ENCODE measurements around the gene CNTNAP5.

The CNTNAP5 gene

DNA sequence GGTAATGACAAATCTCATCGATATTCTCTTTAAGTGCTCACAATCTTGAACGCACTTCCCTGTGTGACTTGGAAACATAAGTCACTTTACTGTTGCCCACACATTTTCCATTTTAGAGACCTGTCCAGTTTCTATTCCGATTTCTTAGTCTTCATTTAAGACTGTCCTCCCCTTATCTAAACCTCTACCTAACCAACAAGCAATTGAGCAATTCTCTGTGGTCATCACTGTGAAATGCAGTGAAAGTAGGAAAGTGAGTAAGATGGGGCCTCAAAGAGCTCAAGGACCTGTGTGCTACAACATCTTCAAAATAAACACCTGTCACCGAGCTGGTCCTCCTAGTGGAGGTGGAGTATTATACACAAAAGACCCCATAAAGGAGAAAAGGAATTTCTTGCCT lies 184.4 kb downstream of the CNTNAP5 start:
- no CpG with 5 or more reads among the region's 4 CpGs for WGBS (ENCODE audit: extremely low coverage, insufficient coverage, low lambda C conversion rate)
- DNase-seq = no peak
- no peak overlapping the region for H2BK5ac ChIP-seq (ENCODE audit: low read length)

DNA sequence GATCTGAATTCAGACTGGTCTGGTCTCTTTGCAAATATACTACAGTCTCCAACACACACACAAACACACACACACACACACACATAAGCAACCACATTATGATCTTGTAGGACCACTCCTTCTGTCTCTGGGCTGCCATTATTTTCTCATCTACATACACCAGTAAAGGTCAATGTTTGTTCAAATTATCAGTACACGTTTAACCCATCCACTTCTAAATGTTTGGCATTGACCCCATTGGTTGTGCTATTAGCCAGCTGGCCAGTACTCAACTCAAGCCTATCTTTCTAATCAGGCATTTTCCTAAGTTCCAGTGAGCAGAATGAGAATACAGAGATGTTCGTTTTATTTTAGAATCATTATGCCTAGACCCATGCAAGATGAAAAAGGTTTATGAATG lies 186.4 kb downstream of the CNTNAP5 start:
- no peaks in the 10 kb centered on the region for H3K79me1 ChIP-seq (ENCODE audit: low read length)

More for the DNA sequence above, 184.4 kb downstream of the CNTNAP5 start:
- H3K56ac ChIP-seq (ENCODE audit: low read length) = no peak overlapping the region
- no peak overlapping the region for H3K4me3 ChIP-seq (ENCODE audit: low read length)
- H3K23ac ChIP-seq (ENCODE audit: low read length) = no peak overlapping the region
- no peak overlapping the region for H3K4ac ChIP-seq (ENCODE audit: low read depth, low read length)
- no peaks in the 10 kb centered on the region for H3K4me1 ChIP-seq (ENCODE audit: control insufficient read depth, low read depth, low read length)
- H3K27ac ChIP-seq (ENCODE audit: low read depth, low read length) = no peak overlapping the region
- H3K36me3 ChIP-seq (ENCODE audit: control insufficient read depth, insufficient read depth, low read length) = no peaks in the 10 kb centered on the region
- no peaks in the 10 kb centered on the region for H3K79me1 ChIP-seq (ENCODE audit: low read length)
- no peak overlapping the region for H4K8ac ChIP-seq (ENCODE audit: low read depth, low read length)
- H3K27me3 ChIP-seq (ENCODE audit: insufficient read depth, low read length, poor library complexity) = no peaks in the 10 kb centered on the region
- no peak overlapping the region for H3K4me2 ChIP-seq (ENCODE audit: low read length)
- no peak overlapping the region for H3K18ac ChIP-seq (ENCODE audit: low read length)
- no peak overlapping the region for H2AK5ac ChIP-seq (ENCODE audit: low read length)
- H3K9ac ChIP-seq (ENCODE audit: low read length) = no peak overlapping the region
- H2BK15ac ChIP-seq (replicated peaks; ENCODE audit: low read depth) = no peak overlapping the region
- no peak overlapping the region for H4K5ac ChIP-seq (ENCODE audit: low read length)
- H2BK120ac ChIP-seq (ENCODE audit: low read depth, low read length) = no peak overlapping the region
- no peaks in the 10 kb centered on the region for H3K79me2 ChIP-seq (ENCODE audit: control insufficient read depth, insufficient read depth, low read length)

GRCh38 chr2:124213977-124214587 lies 189.0 kb downstream of the CNTNAP5 start:
- H4K5ac ChIP-seq (ENCODE audit: low read length) = no peak overlapping the region
- no peaks in the 10 kb centered on the region for H3K4me1 ChIP-seq (ENCODE audit: control insufficient read depth, low read depth, low read length)
- no peak overlapping the region for H2BK5ac ChIP-seq (ENCODE audit: low read length)
- no peak overlapping the region for H2BK120ac ChIP-seq (ENCODE audit: low read depth, low read length)
- H3K36me3 ChIP-seq (ENCODE audit: control insufficient read depth, insufficient read depth, low read length) = no peaks in the 10 kb centered on the region
- DNase-seq = no peak
- no peak overlapping the region for H3K27ac ChIP-seq (ENCODE audit: low read depth, low read length)
- H2BK15ac ChIP-seq (replicated peaks; ENCODE audit: low read depth) = no peak overlapping the region
- H3K9ac ChIP-seq (ENCODE audit: low read length) = no peak overlapping the region
- H3K18ac ChIP-seq (ENCODE audit: low read length) = no peak overlapping the region
- H3K56ac ChIP-seq (ENCODE audit: low read length) = no peak overlapping the region
- no peak overlapping the region for H3K4me3 ChIP-seq (ENCODE audit: low read length)
- no peak overlapping the region for H2AK5ac ChIP-seq (ENCODE audit: low read length)
- no peaks in the 10 kb centered on the region for H3K79me1 ChIP-seq (ENCODE audit: low read length)
- WGBS (ENCODE audit: extremely low coverage, insufficient coverage, low lambda C conversion rate) = no CpG with 5 or more reads among the region's 7 CpGs
- H3K27me3 ChIP-seq (ENCODE audit: insufficient read depth, low read length, poor library complexity) = no peaks in the 10 kb centered on the region
- H4K8ac ChIP-seq (ENCODE audit: low read depth, low read length) = no peak overlapping the region
- H3K4ac ChIP-seq (ENCODE audit: low read depth, low read length) = no peak overlapping the region
- no peak overlapping the region for H3K23ac ChIP-seq (ENCODE audit: low read length)
- H3K4me2 ChIP-seq (ENCODE audit: low read length) = no peak overlapping the region
- no peaks in the 10 kb centered on the region for H3K79me2 ChIP-seq (ENCODE audit: control insufficient read depth, insufficient read depth, low read length)

More for the DNA sequence above, 186.4 kb downstream of the CNTNAP5 start:
- DNase-seq = no peak
- Histone ChIP-seq H4K5ac (ENCODE audit: low read length) (no peak overlapping the region), H2AK5ac (ENCODE audit: low read length) (no peak overlapping the region), H3K4me2 (ENCODE audit: low read length) (no peak overlapping the region), H3K23ac (ENCODE audit: low read length) (no peak overlapping the region), H3K4me3 (ENCODE audit: low read length) (no peak overlapping the region), H3K9ac (ENCODE audit: low read length) (no peak overlapping the region), H3K56ac (ENCODE audit: low read length) (no peak overlapping the region), H3K79me2 (ENCODE audit: control insufficient read depth, insufficient read depth, low read length) (no peaks in the 10 kb centered on the region), H2BK5ac (ENCODE audit: low read length) (no peak overlapping the region), H2BK15ac (replicated peaks; ENCODE audit: low read depth) (no peak overlapping the region), H2BK120ac (ENCODE audit: low read depth, low read length) (no peak overlapping the region), H4K8ac (ENCODE audit: low read depth, low read length) (no peak overlapping the region), H3K4me1 (ENCODE audit: control insufficient read depth, low read depth, low read length) (no peaks in the 10 kb centered on the region), H3K27me3 (ENCODE audit: insufficient read depth, low read length, poor library complexity) (no peaks in the 10 kb centered on the region), H3K4ac (ENCODE audit: low read depth, low read length) (no peak overlapping the region), H3K27ac (ENCODE audit: low read depth, low read length) (no peak overlapping the region), H3K36me3 (ENCODE audit: control insufficient read depth, insufficient read depth, low read length) (no peaks in the 10 kb centered on the region), H3K18ac (ENCODE audit: low read length) (no peak overlapping the region)
- no CpG with 5 or more reads among the region's 2 CpGs for WGBS (ENCODE audit: extremely low coverage, insufficient coverage, low lambda C conversion rate)

DNA sequence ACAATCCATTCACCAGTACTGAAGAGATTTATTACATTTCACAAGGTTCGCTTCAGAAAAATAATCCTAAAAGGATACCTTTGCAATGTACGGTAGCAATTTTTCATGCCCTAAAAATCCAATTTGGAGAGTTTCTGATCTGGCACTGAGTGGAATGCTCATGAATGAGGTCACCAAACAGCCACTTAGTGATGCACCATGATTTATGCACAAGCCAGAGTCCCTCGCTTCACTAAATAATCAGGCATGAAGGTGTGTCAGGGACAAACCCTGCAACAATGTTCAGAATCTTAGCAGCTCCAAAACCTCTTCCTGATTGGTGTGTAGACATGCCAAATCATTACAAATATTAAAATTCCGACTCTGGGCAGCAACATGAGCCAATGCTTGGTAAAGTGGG lies 221.1 kb downstream of the CNTNAP5 start:
- no CpG with 5 or more reads among the region's 4 CpGs for WGBS (ENCODE audit: extremely low coverage, insufficient coverage, low lambda C conversion rate)
- Histone ChIP-seq H3K18ac (ENCODE audit: low read length) (no peak overlapping the region), H3K27ac (ENCODE audit: low read depth, low read length) (no peak overlapping the region), H3K4ac (ENCODE audit: low read depth, low read length) (no peak overlapping the region), H2BK120ac (ENCODE audit: low read depth, low read length) (no peak overlapping the region), H3K4me3 (ENCODE audit: low read length) (no peak overlapping the region), H3K79me2 (ENCODE audit: control insufficient read depth, insufficient read depth, low read length) (no peaks in the 10 kb centered on the region), H2BK5ac (ENCODE audit: low read length) (no peak overlapping the region), H2BK15ac (replicated peaks; ENCODE audit: low read depth) (no peak overlapping the region), H3K79me1 (ENCODE audit: low read length) (no peaks in the 10 kb centered on the region), H3K4me1 (ENCODE audit: control insufficient read depth, low read depth, low read length) (no peaks in the 10 kb centered on the region), H3K23ac (ENCODE audit: low read length) (no peak overlapping the region), H2AK5ac (ENCODE audit: low read length) (no peak overlapping the region), H3K36me3 (ENCODE audit: control insufficient read depth, insufficient read depth, low read length) (no peaks in the 10 kb centered on the region), H3K9ac (ENCODE audit: low read length) (no peak overlapping the region), H4K5ac (ENCODE audit: low read length) (no peak overlapping the region), H3K27me3 (ENCODE audit: insufficient read depth, low read length, poor library complexity) (no peaks in the 10 kb centered on the region), H3K56ac (ENCODE audit: low read length) (no peak overlapping the region), H4K8ac (ENCODE audit: low read depth, low read length) (no peak overlapping the region), H3K4me2 (ENCODE audit: low read length) (no peak overlapping the region)
- no peak for DNase-seq

- Histone ChIP-seq H3K79me1 (ENCODE audit: low read length) (no peaks in the 10 kb centered on the region), H3K27ac (ENCODE audit: low read depth, low read length) (peak overlapping the region; percentile 47), H3K4me2 (ENCODE audit: low read length) (no peak overlapping the region), H3K18ac (ENCODE audit: low read length) (peak overlapping the region; percentile 96), H2AK5ac (ENCODE audit: low read length) (no peak overlapping the region), H2BK120ac (ENCODE audit: low read depth, low read length) (peak overlapping the region; percentile 38), H3K23ac (ENCODE audit: low read length) (no peak overlapping the region), H3K27me3 (ENCODE audit: insufficient read depth, low read length, poor library complexity) (no peaks in the 10 kb centered on the region), H2BK15ac (replicated peaks; ENCODE audit: low read depth) (peak overlapping the region; percentile 6), H3K4me3 (ENCODE audit: low read length) (no peak overlapping the region), H3K4me1 (ENCODE audit: control insufficient read depth, low read depth, low read length) (no peaks in the 10 kb centered on the region), H3K9ac (ENCODE audit: low read length) (no peak overlapping the region), H3K56ac (ENCODE audit: low read length) (no peak overlapping the region), H3K4ac (ENCODE audit: low read depth, low read length) (peak overlapping the region; percentile 81), H4K8ac (ENCODE audit: low read depth, low read length) (no peak overlapping the region), H3K36me3 (ENCODE audit: control insufficient read depth, insufficient read depth, low read length) (no peaks in the 10 kb centered on the region), H2BK5ac (ENCODE audit: low read length) (no peak overlapping the region), H3K79me2 (ENCODE audit: control insufficient read depth, insufficient read depth, low read length) (no peaks in the 10 kb centered on the region), H4K5ac (ENCODE audit: low read length) (no peak overlapping the region)
- DNase-seq = no peak
Observed at GRCh38 chr2:124248386-124248785, 223.3 kb downstream of the CNTNAP5 start.

DNA sequence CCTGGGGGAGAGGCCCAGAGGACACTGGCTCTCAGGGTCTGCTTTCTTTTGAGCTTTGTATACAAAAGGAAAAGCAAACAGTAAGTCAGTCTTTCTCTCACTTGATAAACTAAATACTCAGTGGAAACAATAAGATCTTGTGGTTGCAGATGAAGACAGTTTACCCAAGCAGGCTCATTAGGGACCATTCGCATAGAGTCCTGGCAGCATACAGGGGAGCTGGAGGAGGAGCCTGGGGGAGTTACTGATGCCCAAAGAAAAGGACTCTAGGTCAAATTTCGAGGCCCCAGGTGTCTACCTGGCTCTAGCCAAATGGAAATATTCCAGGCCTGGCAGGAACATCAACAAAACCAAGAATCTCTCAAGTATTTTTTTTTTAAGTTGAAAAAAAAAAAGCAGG lies 225.3 kb downstream of the CNTNAP5 start:
- H2AK5ac ChIP-seq (ENCODE audit: low read length) = no peak overlapping the region
- no peaks in the 10 kb centered on the region for H3K4me1 ChIP-seq (ENCODE audit: control insufficient read depth, low read depth, low read length)
- no peak overlapping the region for H4K8ac ChIP-seq (ENCODE audit: low read depth, low read length)
- no peak overlapping the region for H3K4me3 ChIP-seq (ENCODE audit: low read length)
- H4K5ac ChIP-seq (ENCODE audit: low read length) = no peak overlapping the region
- WGBS (ENCODE audit: extremely low coverage, insufficient coverage, low lambda C conversion rate) = no CpG with 5 or more reads among the region's 2 CpGs
- no peak overlapping the region for H3K4me2 ChIP-seq (ENCODE audit: low read length)
- no peak overlapping the region for H2BK120ac ChIP-seq (ENCODE audit: low read depth, low read length)
- H3K23ac ChIP-seq (ENCODE audit: low read length) = no peak overlapping the region
- H3K4ac ChIP-seq (ENCODE audit: low read depth, low read length) = no peak overlapping the region
- no peaks in the 10 kb centered on the region for H3K79me1 ChIP-seq (ENCODE audit: low read length)
- no peaks in the 10 kb centered on the region for H3K36me3 ChIP-seq (ENCODE audit: control insufficient read depth, insufficient read depth, low read length)
- no peak overlapping the region for H3K18ac ChIP-seq (ENCODE audit: low read length)
- peak overlapping the region; percentile 52 for H3K27ac ChIP-seq (ENCODE audit: low read depth, low read length)
- H3K9ac ChIP-seq (ENCODE audit: low read length) = no peak overlapping the region
- no peaks in the 10 kb centered on the region for H3K27me3 ChIP-seq (ENCODE audit: insufficient read depth, low read length, poor library complexity)
- no peak overlapping the region for H2BK5ac ChIP-seq (ENCODE audit: low read length)
- H2BK15ac ChIP-seq (replicated peaks; ENCODE audit: low read depth) = no peak overlapping the region
- no peaks in the 10 kb centered on the region for H3K79me2 ChIP-seq (ENCODE audit: control insufficient read depth, insufficient read depth, low read length)
- peak; percentile 31 for DNase-seq
- no peak overlapping the region for H3K56ac ChIP-seq (ENCODE audit: low read length)
